MM.1S (cell line): ENCODE measurements around the gene ALPK3.

ENCODE experiments used
- DNase-seq: peaks from one replicate; pipeline ENCODE4 v3.0.0-alpha.2; 2015
- H2AFZ ChIP-seq: fragments of 300-600 bp; sonication (generic); 2 replicates; pipeline ENCODE4 v1.6.0; 2016; ENCODE audit warnings: antibody characterized with exemption, low read length
- H3F3A ChIP-seq: fragments of 300-600 bp; sonication (generic); 2 replicates; pipeline ENCODE4 v1.6.1; 2016; ENCODE audit warnings: mild to moderate bottlenecking, antibody characterized with exemption, low read length, moderate library complexity, mixed read lengths; ENCODE audit not compliant: insufficient read depth
- H3K27ac ChIP-seq: fragments of 300-600 bp; sonication (generic); 2 replicates; pipeline ENCODE4 v1.5.1; 2016; ENCODE audit warnings: mild to moderate bottlenecking, low read length
- H3K27me3 ChIP-seq: fragments of 300-600 bp; sonication (generic); replicated peaks from 2 replicates; pipeline ENCODE4 v1.6.0; 2016; ENCODE audit warnings: low read length; ENCODE audit not compliant: insufficient read depth
- H3K36me3 ChIP-seq: fragments of 300-600 bp; sonication (generic); replicated peaks from 2 replicates; pipeline ENCODE4 v1.6.1; 2016; ENCODE audit warnings: mild to moderate bottlenecking, low read length, mixed read lengths; ENCODE audit not compliant: insufficient read depth
- H3K4me1 ChIP-seq: fragments of 300-600 bp; sonication (generic); 2 replicates; pipeline ENCODE4 v1.6.1; 2016; ENCODE audit warnings: low read length, mixed read lengths
- H3K4me2 ChIP-seq: fragments of 300-600 bp; sonication (generic); 2 replicates; pipeline ENCODE4 v1.6.0; 2016; ENCODE audit warnings: low read depth, low read length
- H3K4me3 ChIP-seq: fragments of 300-600 bp; sonication (generic); 2 replicates; pipeline ENCODE4 v1.5.1; 2016; ENCODE audit warnings: low read length, mixed read lengths
- H3K79me2 ChIP-seq: fragments of 300-600 bp; sonication (generic); 2 replicates; pipeline ENCODE4 v1.6.1; 2016; ENCODE audit warnings: mixed run types, low read length, mixed read lengths
- H3K9ac ChIP-seq: fragments of 300-600 bp; sonication (generic); 2 replicates; pipeline ENCODE4 v1.6.1; 2016; ENCODE audit warnings: low read length, mixed read lengths
- H3K9me2 ChIP-seq: fragments of 300-600 bp; sonication (generic); replicated peaks from 2 replicates; pipeline ENCODE4 v1.6.1; 2016; ENCODE audit warnings: mild to moderate bottlenecking, low read length, mixed read lengths; ENCODE audit not compliant: insufficient read depth
- H3K9me3 ChIP-seq: fragments of 300-600 bp; sonication (generic); replicated peaks from 2 replicates; pipeline ENCODE4 v1.6.1; 2016; ENCODE audit warnings: mild to moderate bottlenecking, low read length, mixed read lengths; ENCODE audit not compliant: insufficient read depth
- H4K20me1 ChIP-seq: fragments of 300-600 bp; sonication (generic); 2 replicates; pipeline ENCODE4 v1.6.1; 2016; ENCODE audit warnings: mild to moderate bottlenecking, low read length, moderate library complexity, mixed read lengths; ENCODE audit not compliant: insufficient read depth
- EZH2 ChIP-seq: fragments of 300-600 bp; sonication (generic); optimal IDR thresholded peaks from 2 replicates; pipeline ENCODE3; 2017; ENCODE audit warnings: low read depth, mild to moderate bottlenecking, antibody characterized with exemption, low read length, mixed read lengths
- EZH2phosphoT487 ChIP-seq: fragments of 300-600 bp; sonication (generic); IDR thresholded peaks from 2 replicates; pipeline ENCODE4 v1.6.1; 2018; ENCODE audit warnings: antibody characterized with exemption, low read length
- TF ChIP-seq, protein P1 (sequence below): fragments of 300-600 bp; sonication (generic); IDR thresholded peaks from 2 replicates; pipeline ENCODE4 v1.5.1; 2016; ENCODE audit warnings: antibody characterized with exemption, low read length, mixed read lengths

ALPK3 gene

DNA sequence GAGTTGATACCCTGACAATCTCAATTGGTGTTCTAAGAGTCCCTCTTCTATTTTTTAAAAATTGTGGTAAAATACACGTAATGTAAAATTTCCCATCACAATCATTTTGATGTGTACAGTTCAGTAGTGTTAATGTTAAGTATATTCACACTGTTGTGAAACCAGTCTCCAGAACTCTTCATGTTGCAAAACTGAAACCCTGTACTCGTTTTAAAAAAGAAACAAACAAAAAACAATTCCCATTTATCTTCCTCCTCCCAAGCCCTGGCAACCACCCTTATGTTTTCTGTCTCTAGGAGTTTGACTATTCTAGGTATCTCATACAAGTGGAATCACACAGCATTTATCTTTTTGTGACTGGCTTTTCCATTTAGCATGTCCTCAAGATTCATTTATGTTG lies 28.7 kb upstream of the ALPK3 start:
- peaks cover 9% of the 10 kb centered on the region for H3K36me3 ChIP-seq
- peak overlapping the region; percentile 12 for H3K4me2 ChIP-seq

DNA sequence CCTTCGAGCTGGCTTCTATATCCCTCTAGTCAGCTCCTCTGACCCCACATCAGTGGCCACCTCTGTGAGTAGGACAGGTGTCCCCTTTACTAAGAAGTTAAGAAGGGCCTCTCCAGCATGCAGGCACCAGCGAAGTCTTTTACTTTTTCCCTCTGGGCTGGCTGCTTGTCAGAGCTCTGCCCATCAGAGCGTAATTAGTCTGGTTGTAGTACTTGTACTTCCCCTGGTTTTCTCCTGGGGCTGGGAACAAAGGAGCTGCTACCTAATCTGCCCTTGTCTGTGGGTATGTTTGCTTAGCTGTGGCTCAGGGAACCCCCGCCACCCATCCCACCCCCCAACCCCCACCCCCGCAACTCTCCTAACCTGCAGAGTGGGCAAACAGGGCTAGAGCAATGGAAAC lies 27.4 kb upstream of the ALPK3 start:
- H3K9me2 ChIP-seq: no peaks in the 10 kb centered on the region
- peaks cover 6% of the 10 kb centered on the region; the same call in 1 of the 2 replicates for H3K36me3 ChIP-seq
- H3K27ac ChIP-seq: no peak overlapping the region
- no peak for DNase-seq
- no peak overlapping the region for H3K4me2 ChIP-seq
- H3K27me3 ChIP-seq: no peaks in the 10 kb centered on the region
- no peaks in the 10 kb centered on the region for H3K9me3 ChIP-seq
- H3K4me3 ChIP-seq: no peak overlapping the region
- H3F3A ChIP-seq: no peaks in the 10 kb centered on the region
- H4K20me1 ChIP-seq: 0 out of 2 replicates have a peak, but pooled peaks cover 3% of the 10 kb centered on the region
- H3K4me1 ChIP-seq: peaks cover 18% of the 10 kb centered on the region
- H2AFZ ChIP-seq: no peak overlapping the region
- H3K9ac ChIP-seq: no peak overlapping the region
- peaks cover 74% of the 10 kb centered on the region for H3K79me2 ChIP-seq
- TF ChIP-seq, protein P1, sequence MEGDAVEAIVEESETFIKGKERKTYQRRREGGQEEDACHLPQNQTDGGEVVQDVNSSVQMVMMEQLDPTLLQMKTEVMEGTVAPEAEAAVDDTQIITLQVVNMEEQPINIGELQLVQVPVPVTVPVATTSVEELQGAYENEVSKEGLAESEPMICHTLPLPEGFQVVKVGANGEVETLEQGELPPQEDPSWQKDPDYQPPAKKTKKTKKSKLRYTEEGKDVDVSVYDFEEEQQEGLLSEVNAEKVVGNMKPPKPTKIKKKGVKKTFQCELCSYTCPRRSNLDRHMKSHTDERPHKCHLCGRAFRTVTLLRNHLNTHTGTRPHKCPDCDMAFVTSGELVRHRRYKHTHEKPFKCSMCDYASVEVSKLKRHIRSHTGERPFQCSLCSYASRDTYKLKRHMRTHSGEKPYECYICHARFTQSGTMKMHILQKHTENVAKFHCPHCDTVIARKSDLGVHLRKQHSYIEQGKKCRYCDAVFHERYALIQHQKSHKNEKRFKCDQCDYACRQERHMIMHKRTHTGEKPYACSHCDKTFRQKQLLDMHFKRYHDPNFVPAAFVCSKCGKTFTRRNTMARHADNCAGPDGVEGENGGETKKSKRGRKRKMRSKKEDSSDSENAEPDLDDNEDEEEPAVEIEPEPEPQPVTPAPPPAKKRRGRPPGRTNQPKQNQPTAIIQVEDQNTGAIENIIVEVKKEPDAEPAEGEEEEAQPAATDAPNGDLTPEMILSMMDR: no peak
- TF ChIP-seq EZH2 (no peak), EZH2phosphoT487 (no peak)

More for the DNA sequence above, 28.7 kb upstream of the ALPK3 start:
- H3K9me2 ChIP-seq: no peaks in the 10 kb centered on the region
- H3K9me3 ChIP-seq: no peaks in the 10 kb centered on the region
- H3K27me3 ChIP-seq: no peaks in the 10 kb centered on the region
- peak overlapping the region; percentile 10; the same call in 1 of the 2 replicates for H3K27ac ChIP-seq
- TF ChIP-seq EZH2phosphoT487 (no peak), EZH2 (no peak)
- TF ChIP-seq, protein P1: no peak
- 0 out of 2 replicates have a peak, but pooled peaks cover 3% of the 10 kb centered on the region for H4K20me1 ChIP-seq
- no peak for DNase-seq
- H3K4me3 ChIP-seq: no peak overlapping the region
- no peaks in the 10 kb centered on the region for H3F3A ChIP-seq
- H2AFZ ChIP-seq: no peak overlapping the region
- no peak overlapping the region for H3K9ac ChIP-seq
- peaks cover 83% of the 10 kb centered on the region for H3K79me2 ChIP-seq
- H3K4me1 ChIP-seq: peaks cover 18% of the 10 kb centered on the region

- Histone ChIP-seq H3K79me2 (peaks cover 70% of the 10 kb centered on the region), H3K4me3 (no peak overlapping the region), H3K9me2 (no peaks in the 10 kb centered on the region), H3K27me3 (no peaks in the 10 kb centered on the region), H3K36me3 (peaks cover 6% of the 10 kb centered on the region; the same call in 1 of the 2 replicates), H2AFZ (no peak overlapping the region), H3K9ac (no peak overlapping the region), H4K20me1 (0 out of 2 replicates have a peak, but pooled peaks cover 3% of the 10 kb centered on the region), H3K9me3 (no peaks in the 10 kb centered on the region), H3K27ac (no peak overlapping the region), H3K4me1 (peaks cover 18% of the 10 kb centered on the region), H3F3A (no peaks in the 10 kb centered on the region), H3K4me2 (no peak overlapping the region)
- no peak for TF ChIP-seq EZH2phosphoT487
- no peak for TF ChIP-seq EZH2
- TF ChIP-seq, protein P1: no peak
- DNase-seq: no peak
Measured at GRCh38 chr15:84790676-84791075, 26.5 kb upstream of the ALPK3 start.
